MV-4-11 (cell line): ENCODE results near the gene WDR45.

Experiments
- DNase-seq: peaks from one replicate; lab custom pipeline; 2025; lab: John Stamatoyannopoulos, UW

WDR45 gene

DNA sequence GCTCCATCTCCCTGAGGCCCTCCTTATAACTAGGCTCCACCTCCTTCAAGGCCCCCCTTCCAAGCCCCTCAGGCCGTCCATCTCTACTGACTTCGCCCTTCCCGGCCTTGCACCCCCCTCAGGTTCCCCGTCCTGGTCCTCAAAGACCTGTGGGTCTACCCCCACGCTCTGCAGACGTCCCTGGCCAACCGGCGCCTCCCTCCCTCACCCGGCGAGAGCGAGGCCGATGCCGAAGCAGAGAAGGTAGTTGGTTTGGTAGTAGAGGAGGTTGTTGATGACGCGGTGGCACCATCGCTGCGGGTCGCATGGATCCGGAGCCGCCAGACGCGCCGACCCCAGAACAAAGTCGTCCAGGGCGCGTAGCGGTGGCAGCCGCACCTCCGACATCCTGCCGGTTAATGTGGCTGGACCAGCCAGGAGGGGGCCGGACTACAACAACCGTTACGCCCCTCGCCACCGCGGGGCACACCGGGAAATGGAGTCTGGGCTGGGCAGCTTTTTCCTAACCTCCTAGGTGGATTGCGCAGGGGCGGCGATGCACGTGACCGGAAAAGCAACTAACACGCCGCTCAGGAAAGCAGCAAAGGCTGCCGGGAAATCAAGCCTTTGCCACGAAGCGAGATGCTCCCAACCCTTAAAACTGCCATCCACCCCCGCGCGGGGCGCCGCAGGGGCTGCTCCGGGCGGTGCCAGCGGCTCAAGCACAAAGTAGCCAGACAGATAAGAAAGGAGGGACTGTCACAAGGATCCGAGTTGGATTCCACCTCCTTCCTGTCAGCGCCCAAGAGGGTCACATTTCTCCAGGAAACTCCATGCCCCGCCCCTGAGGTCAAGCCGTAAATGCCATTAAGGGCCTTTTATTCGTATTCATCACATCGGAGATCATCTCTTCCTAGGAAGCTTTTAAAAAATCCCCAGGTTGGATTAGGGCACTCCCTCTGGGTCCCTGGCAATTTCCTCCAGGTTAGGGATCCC is 5.8 kb downstream of the WDR45 start, which contains the start of gene PRAF2:
Gene PRAF2, minus strand, starts transcription at position 402 of the 975 bp plus-strand sequence. Its CDS starts 15 bp downstream, at position 387.
- peak; percentile 87 for DNase-seq

DNA sequence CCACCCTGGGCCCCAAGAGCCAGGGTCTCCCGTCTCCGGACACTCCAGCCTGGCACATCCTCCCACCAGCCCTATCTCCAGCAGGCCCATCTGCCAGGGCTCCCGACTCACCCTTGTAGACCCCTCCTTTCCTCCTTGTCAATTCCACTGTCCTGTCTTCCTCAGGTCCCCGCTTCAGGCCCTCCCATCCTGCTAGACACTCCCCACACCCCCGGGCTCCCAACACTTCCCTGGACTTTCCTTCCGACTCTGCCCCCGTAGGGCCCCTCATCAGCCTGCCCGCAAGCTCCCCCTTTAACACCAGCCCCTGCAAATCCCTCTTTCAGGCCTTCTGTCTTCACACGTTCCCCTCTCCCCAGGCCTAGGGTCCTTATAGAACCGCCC is 7.0 kb downstream of the WDR45 start:
- DNase-seq, result no peak

DNA sequence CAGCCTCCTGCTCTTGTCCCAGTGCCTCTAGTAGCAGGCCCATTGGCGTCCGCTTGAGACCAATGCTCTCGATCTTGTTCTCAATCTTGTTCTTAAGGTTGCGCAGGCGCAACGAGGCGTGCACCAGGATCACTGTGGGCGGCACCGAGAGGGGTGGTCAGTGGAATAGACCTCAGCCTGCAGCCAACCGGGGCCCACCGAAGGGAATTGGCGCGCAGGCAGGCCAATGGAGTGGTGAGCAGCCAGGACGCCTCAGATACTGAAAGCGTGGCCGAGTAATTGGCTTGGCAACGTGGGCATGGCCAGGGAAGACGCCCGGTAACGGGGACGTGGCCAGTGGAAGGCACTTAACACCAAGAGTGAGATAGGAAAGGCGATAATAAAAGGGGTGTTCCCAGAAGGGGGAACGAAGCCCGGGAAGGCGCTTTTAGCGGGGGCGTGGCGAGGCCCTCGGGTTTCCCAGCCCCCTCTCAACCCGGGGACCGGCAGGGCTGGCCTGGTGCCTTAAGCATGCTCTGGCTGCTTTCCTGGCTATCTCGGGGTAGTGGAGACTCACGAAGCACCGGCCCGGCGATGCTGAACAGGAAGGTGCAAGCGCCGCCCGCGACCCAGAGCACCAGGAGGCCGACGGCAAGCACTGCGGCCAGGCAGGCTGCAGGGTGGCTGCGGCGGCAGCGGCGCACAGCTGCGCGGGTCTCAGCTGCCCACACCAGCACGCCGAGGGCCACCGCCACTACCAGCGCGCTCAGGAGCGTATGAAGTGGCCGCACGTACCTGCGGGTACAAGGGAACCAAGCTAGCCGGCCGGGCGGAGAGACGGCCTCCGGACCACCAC is 7.6 kb downstream of the WDR45 start:
- DNase-seq, result no peak

DNA sequence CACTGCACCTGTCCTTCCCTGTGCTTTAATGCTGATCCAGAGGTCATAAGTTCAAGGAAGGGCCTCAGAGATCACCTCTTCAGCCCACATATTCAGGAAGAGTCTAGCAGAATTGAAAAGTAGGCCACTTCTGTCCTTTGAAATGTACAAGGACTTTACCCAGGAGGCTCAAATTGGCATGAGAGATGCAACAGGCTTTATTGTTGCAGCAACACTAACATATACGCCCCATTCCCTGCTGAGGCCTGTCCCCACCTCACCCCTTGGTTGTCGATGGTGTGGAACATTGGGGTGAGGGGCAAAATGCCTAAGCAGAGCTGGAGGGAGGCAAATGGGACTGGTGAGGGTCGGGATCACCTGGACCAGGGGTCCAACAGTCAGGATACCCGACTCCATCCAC is 8.7 kb downstream of the WDR45 start:
- no peak for DNase-seq

DNA sequence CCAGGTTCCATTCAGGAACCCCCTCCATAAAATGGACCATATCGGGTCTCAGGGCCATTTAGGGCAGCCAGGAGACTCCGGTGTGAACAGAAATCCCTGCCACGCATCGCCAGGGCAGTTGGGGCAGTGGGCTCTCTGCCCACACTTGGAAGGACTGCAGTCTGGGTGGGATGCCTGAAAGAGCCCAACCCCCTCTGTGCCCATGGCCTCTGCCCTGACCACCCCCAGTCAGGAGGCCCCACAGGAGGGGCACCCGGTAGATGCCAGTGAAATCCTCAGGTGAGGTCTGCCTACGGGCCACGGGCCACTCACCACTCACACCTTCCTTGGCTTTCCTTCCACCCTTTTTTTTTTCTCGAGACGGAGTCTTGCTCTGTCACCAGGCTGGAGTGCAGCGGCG is 10.6 kb downstream of the WDR45 start:
- no peak for DNase-seq

DNA sequence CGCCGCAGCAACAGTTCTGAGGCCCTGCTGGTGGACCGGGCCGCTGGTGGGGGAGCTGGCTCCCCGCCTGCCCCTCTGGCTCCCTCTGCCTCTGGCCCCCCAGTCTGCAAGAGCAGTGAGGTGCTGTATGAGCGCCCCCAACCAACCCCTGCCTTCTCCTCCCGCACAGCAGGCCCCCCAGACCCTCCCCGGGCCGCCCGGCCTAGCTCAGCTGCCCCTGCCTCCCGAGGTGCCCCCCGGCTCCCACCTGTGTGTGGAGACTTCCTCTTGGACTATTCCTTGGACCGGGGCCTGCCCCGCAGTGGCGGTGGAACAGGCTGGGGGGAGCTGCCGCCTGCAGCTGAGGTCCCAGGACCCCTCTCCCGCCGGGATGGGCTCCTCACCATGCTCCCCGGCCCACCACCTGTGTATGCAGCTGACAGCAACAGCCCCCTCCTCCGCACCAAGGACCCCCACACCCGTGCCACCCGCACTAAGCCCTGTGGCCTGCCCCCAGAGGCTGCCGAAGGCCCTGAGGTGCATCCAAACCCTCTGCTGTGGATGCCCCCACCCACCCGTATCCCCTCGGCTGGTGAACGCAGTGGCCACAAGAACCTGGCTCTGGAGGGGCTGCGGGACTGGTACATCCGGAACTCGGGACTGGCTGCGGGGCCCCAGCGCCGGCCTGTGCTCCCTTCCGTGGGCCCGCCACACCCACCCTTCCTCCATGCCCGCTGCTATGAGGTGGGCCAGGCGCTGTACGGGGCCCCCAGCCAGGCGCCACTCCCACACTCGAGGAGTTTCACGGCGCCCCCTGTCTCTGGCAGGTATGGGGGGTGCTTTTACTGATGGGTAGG is 12.2 kb downstream of the WDR45 start:
- no peak for DNase-seq

DNA sequence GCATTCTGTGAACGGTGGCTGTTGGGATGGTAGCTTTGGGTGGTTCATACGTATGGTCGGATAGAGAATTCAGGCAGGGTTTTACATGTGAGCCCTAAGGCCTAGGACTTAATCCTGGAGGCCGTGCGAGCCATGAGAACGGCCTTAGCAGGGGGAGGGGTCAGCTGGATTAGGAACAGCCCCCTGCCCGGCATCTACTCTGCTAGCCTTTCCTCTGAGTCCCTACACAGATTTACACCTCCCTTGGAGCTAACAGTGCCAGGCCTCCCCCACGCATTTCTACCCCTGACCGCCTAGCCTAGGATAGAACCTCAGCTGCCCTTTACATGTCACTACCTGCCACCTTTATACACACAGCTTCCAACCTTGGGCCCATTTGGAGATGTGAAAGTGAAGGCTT is 13.0 kb downstream of the WDR45 start:
- DNase-seq, result no peak

DNA sequence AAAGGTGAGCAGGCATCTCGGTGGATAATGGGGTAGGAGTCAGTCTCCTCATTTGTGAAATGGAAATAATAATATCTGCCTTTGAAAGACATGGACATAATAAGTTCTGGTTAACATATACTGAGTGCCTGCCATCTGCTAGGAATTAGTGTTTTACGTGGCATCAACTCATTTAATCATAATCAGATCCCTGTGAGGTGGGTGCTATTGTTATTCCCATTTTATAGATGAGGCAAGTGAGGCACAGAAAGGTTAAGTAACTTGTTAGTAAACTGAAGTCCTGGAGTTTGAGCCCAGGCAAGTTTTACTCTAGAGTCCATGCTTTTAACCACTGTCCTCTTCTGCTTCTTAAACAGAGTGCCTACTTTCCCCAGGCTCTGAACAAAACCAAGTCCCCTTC is 13.4 kb downstream of the WDR45 start:
- no peak for DNase-seq

DNA sequence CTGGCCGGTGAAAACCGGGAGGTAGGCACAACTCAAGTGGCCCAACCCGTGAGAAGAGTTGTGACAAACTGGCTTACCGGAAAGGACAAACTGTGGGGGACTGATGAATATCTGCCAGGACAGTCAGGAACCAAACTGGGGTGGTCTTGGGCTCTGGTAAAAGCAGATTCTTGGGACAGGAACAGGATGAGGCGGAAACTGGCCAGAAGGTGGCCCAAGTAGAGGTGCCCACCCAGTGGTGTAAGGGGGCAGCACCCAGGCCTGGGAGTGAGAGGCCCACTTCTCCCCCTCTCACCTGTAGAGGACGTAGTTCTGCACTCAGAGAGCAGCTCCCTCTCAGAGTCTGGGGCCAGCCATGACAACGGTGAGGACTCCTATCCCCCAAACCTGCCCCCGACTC is 15.0 kb downstream of the WDR45 start:
- no peak for DNase-seq

DNA sequence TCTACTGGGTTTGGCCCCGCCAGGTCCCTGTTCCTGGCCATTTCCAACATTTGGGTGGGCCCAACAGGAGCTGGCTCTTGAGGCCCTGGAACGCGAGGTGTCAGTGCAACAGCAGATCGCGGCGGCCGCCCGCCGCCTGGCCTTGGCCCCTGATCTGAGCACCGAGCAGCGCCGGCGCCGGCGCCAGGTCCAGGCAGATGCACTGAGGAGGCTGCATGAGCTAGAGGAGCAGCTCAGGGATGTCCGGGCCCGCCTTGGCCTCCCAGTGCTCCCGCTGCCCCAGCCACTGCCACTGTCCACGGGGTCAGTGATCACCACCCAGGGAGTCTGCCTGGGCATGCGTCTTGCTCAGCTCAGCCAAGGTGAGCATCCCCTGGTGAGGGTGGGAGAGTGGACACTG is 15.4 kb downstream of the WDR45 start:
- DNase-seq, result no peak

DNA sequence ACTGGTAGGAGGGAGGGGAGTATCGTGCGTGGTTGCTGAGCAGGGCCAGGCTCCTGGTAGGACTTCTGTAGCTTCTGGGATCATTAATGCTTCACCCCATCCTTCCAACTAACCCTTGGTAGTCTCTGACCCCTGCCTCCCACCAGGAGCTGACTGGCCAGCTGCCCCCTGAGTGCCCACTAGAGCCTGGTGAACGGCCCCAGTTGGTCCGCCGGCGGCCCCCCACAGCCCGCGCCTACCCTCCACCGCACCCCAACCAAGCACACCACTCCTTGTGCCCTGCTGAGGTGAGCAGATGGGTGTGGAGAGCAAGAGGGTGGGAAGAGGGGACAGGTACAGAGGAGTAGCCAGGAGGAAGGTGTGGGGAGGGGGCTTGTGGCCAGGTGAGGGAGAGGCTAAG is 16.0 kb downstream of the WDR45 start:
- no peak for DNase-seq

DNA sequence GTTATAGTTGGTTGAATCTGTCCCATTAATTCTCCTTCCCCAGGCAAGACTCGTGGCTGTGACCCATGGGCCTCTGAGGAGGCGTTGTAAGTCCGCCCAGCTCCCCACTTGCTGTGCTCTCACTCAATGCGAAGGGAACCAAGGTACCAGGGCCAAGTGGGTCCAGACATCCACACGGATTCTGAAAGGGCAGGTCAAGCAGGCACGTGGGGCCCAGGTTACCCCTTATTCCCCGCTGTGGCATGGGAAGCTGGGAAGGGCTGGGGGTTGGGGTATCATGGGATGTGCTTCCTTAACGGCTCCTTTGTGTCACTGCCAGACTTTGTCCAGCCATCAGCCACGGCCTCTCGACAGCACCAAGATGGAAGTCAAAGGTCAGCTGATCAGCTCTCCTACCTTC is 17.8 kb downstream of the WDR45 start:
- DNase-seq, result no peak

DNA sequence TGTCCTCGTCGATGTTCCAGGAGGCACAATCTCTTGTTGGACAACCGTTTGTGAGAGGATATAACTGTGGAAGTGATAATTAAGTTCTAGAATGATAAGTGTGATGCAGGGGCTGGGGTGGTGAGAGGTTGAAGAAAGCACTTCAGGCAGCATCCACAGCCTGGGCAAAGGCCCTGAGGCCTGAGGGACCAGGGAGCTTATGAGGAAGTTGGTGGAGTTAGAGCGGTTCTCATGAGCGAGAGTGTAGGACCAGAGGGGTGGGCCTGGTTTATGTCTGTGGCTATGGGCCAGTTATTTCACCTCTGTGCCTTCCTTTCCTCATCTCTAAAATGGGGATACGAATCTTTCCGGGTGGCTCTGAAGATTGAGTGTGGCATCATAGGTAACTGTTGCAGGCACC is 18.2 kb downstream of the WDR45 start:
- no peak for DNase-seq

DNA sequence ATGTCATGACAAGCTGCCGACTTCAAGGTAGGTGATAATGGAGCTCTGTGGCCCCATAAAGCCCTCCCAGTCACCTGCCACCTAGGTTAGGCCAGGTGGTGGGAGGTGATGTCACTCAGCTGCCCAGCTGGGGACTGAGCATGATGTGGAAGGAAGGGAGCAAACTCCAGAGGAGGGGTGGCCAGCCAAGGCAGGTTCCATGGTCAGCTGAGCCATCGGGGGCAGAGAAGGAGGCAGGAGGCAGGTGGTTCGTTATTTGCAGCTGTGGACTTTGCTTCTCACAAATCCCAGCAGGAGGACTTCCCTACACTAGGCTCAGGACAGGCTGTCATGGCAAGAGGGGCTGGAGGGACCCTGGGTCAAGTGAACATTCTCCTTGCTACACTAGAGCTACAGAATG is 18.8 kb downstream of the WDR45 start:
- no peak for DNase-seq

DNA sequence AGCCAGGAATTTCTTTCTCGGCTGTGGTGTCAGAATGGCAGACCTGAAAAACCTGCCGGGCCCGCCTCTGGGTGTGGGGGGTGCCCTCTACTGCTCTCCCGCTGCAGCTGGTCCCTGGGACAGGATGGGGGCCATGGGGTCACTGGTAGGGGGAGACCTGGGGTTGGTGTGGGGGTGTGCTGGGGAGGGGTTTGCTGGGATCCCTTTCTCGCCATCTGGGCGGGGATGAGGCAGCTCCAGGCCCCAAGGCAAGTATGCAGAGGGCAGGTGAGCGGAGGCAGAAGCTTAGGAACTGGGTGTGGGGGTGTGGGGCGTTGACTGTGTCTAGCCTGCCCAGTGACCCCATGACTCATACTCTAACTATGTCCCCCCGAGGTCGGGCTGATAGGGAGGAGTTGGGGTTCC is 20.0 kb downstream of the WDR45 start:
- DNase-seq, result no peak

DNA sequence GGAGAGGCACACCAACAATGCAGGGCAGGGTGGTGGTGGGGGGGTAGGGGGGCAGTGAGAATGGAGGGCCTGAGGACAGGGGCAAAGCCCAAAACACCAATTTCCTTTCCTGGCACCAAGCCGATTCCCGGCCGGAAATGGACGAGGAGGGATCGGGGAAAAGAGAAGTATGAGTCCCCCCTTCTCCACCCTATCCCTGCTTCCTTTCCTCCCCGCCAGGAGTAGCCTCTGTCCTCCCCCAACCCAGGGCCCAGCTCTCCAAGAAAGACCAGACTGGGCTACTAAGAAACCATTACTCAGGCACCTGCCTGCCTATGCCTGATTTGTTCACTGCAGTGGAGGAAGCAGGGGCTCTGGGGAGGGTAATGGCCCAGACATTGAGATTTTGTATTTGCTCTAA is 20.5 kb downstream of the WDR45 start:
- DNase-seq, result no peak

DNA sequence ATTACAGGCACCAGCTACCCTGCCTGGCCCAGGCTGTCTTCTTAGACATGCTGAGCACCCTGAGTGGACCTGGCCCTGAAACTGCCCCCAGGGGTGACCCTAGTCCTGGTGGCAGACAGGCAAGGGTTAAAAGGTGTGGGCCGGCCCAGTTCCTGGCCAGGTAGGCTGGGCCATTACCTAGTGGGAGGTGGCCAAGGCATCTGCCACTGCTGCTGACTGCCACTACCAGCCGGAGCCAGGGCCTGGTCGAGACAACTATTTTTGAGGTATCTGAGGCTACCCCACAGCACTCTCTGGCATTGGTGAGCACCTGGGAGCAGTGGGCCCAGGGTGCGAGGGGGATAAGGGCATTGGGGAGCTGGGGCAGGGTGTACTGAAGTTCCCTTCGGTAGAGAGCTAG is 20.9 kb downstream of the WDR45 start, which contains the start of gene CCDC120:
Gene CCDC120, plus strand, starts transcription at position 206 of the 400 bp plus-strand sequence. CDS start 3,043 bp downstream, outside the sequence.
- DNase-seq, result no peak

DNA sequence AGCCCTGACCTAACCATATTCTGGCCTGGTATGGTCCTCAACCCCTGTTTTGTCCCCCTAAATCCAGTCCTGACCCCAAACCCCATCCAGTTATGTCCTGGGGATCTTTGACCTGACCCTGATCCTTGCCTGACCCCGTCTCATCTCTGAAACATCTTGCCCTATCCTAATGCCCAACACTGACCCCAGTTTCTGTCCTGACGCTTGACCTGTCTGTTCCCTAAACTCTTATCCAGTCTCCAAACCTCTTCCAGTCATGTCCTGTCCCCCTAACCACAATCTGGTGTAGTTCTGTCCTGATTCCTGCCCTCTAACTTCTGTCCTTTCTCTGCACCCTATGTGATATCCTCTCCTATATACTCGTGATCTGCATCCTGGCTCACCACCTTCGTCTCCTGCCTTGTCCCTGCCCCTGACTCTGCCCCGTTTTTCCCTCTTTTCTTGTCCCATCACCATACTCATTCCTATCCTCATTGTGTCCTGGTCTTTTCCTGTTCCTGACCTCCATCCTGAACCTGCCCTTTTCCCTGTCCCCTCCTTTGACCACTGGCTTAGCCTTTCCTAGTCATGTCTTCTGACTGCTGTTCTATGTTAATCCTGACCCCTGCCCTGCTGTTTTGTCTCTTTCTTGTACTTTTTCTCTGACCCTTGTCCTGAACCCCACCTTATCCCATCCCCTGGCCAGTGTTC is 25.5 kb downstream of the WDR45 start:
- no peak for DNase-seq

DNA sequence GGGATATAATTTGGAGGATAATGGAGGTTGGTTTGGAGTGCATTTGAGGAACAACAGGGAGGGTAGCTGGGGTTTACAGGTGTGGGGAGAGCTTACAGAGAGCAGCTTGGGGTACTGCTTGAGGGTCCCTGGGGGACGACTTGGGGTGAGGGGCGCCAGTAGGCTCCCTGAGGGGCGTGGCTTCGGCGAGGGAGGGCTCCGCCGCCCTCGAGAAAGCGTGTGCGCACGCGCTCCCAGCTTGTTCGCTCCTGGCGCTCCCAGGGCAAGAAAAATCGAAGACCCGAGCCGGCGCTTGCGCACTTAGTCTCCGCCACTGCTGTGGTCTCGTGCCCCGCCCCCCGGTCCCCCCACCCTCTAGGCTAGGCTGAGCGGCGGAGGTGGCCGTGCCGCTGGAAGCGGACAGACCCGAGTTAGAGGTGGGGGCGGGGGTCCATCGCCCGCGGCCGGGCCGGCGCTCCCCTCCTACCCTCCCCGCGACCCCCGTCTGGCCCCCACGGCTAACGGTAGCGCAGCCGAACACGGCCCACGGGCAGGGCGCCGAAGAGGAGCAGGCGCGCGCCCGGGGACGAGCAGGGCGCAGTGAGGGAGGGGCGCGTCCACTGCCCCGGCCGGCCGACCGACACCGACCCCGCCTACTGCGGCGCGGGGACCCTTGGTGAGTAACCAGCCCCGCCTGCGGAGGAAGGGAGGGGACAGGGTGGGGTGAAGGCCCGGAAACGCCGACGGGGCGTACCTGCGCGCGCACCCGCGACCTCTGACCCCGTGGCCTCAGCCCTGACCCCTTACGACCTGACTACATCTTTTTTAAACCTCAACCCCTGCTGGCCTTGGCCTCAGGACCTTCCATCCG is 26.2 kb downstream of the WDR45 start:
- no peak for DNase-seq

DNA sequence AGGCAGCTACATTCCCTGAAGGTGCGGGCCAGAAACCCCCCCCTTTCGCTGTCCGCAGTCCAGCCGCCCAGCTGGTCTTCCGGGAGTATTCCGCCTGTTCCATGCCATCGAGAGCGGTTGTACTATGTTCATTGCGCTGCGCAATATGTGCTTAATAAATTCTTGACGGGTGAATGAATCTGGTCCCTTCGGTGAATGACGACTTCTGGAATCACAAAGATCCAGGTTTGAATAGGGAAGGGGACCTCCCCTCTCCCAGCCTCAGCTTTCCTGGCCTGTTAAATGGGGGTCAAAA is 35.8 kb downstream of the WDR45 start:
- DNase-seq, result no peak
